HG02759 (cell line): Measurements from ENCODE around the gene MUC13.
A peak's percentile ranks its signal among the peaks of the same experiment; 100 is the strongest.

Source experiments
- ATAC-seq: cut with Tn5 transposase; IDR thresholded peaks from one replicate; pipeline ENCODE4 v1.9.1; 2021; ENCODE audit warnings: mild to moderate bottlenecking, moderate library complexity; ENCODE audit not compliant: unreplicated experiment

MUC13 gene

GRCh38 chr3:124904835-124905492 lies 29.6 kb downstream of the MUC13 start:
- no peak for ATAC-seq

GRCh38 chr3:124903896-124904834 lies 30.4 kb downstream of the MUC13 start:
- no peak for ATAC-seq

GRCh38 chr3:124896824-124897526 lies 37.6 kb downstream of the MUC13 start:
- ATAC-seq = no peak

GRCh38 chr3:124895756-124896155 lies 38.8 kb downstream of the MUC13 start:
- no peak for ATAC-seq

GRCh38 chr3:124893526-124893925 lies 41.0 kb downstream of the MUC13 start:
- ATAC-seq = no peak

GRCh38 chr3:124890573-124891190 lies 43.9 kb downstream of the MUC13 start:
- no peak for ATAC-seq

GRCh38 chr3:124888482-124889441 lies 45.8 kb downstream of the MUC13 start:
- ATAC-seq = no peak

- ATAC-seq = no peak
Observed at GRCh38 chr3:124887932-124888298, 46.6 kb downstream of the MUC13 start.

- peak; percentile 74 for ATAC-seq
Observed at GRCh38 chr3:124887177-124887931, 47.2 kb downstream of the MUC13 start, which contains the start of gene ITGB5. ITGB5 (minus strand) TSS chr3:124887365; CDS start chr3:124887000, 365 bp downstream.

GRCh38 chr3:124886168-124887056 lies 48.1 kb downstream of the MUC13 start:
- peak; percentile 52 for ATAC-seq

GRCh38 chr3:124885466-124886167 lies 48.9 kb downstream of the MUC13 start:
- no peak for ATAC-seq

GRCh38 chr3:124884474-124885101 lies 50.0 kb downstream of the MUC13 start:
- no peak for ATAC-seq

GRCh38 chr3:124883766-124884473 lies 50.6 kb downstream of the MUC13 start:
- ATAC-seq = no peak

- no peak for ATAC-seq
Observed at GRCh38 chr3:124882816-124883747, 51.5 kb downstream of the MUC13 start.

- no peak for ATAC-seq
Observed at GRCh38 chr3:124881976-124882697, 52.4 kb downstream of the MUC13 start.
